HepG2 (cell line): Measurements from ENCODE around the gene OR11A1.

Experiments
- CTCF ChIP-seq: sonication (generic); formaldehyde crosslinking; IDR thresholded peaks from 2 replicates; pipeline ENCODE4 v1.5.0; 2020; ENCODE audit warnings: mild to moderate bottlenecking, missing genetic modification reagents, moderate library complexity
- ELF4 ChIP-seq: sonication (generic); formaldehyde crosslinking; IDR thresholded peaks from 2 replicates; pipeline ENCODE4 v1.5.0; 2020; ENCODE audit warnings: missing genetic modification reagents, mild to moderate bottlenecking, moderate library complexity, borderline replicate concordance
- NR1H2 ChIP-seq: sonication (generic); formaldehyde crosslinking; IDR thresholded peaks from 2 replicates; pipeline ENCODE4 v1.8.1; 2022; ENCODE audit warnings: low read depth, missing genetic modification reagents, borderline replicate concordance
- PHF20 ChIP-seq: sonication (generic); formaldehyde crosslinking; IDR thresholded peaks from 2 replicates; pipeline ENCODE4 v1.5.0; 2020; ENCODE audit warnings: mild to moderate bottlenecking, missing genetic modification reagents
- ZFP1 ChIP-seq: IDR thresholded peaks from 2 replicates; pipeline ENCODE4 v1.6.1; 2016
- ZSCAN21 ChIP-seq: sonication (generic); formaldehyde crosslinking; IDR thresholded peaks from 2 replicates; pipeline ENCODE4 v1.8.0; 2022; ENCODE audit warnings: mild to moderate bottlenecking, missing genetic modification reagents, moderate library complexity, borderline replicate concordance
- TF ChIP-seq, protein P1 (sequence below): sonication (generic); formaldehyde crosslinking; IDR thresholded peaks from 2 replicates; pipeline ENCODE4 v1.4.0; 2020; ENCODE audit warnings: missing genetic modification reagents
- TF ChIP-seq, protein P2 (sequence below): sonication (generic); formaldehyde crosslinking; conservative IDR thresholded peaks from 2 replicates; pipeline ENCODE4 v1.8.0; 2022; ENCODE audit warnings: low read depth, missing genetic modification reagents

DNA sequence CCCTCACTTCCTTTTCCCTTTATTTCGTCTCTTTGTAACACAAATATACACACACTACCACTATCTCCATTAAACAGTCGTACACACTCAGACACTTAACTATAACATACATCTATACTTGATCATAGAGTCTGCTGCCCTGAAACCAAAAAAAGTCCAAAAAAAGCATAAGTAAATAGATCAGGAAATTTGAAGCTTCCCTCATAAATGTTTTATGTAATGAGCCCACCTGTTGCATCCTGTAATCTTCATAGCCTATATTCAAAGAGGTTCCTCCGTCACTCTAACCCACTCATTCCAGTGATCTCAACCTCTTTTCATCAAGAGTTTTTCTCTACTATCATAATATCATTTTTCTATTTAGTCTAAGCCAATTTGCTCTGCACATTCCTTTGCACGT, 68.3 kb downstream of the OR11A1 start:
- no peak for TF ChIP-seq ELF4
- no peak for TF ChIP-seq ZSCAN21
- no peak for TF ChIP-seq CTCF (CRISPR knock-in tag)
- TF ChIP-seq NR1H2 (CRISPR knock-in tag): no peak
- no peak for TF ChIP-seq PHF20 (CRISPR knock-in tag)
- TF ChIP-seq, protein P1, sequence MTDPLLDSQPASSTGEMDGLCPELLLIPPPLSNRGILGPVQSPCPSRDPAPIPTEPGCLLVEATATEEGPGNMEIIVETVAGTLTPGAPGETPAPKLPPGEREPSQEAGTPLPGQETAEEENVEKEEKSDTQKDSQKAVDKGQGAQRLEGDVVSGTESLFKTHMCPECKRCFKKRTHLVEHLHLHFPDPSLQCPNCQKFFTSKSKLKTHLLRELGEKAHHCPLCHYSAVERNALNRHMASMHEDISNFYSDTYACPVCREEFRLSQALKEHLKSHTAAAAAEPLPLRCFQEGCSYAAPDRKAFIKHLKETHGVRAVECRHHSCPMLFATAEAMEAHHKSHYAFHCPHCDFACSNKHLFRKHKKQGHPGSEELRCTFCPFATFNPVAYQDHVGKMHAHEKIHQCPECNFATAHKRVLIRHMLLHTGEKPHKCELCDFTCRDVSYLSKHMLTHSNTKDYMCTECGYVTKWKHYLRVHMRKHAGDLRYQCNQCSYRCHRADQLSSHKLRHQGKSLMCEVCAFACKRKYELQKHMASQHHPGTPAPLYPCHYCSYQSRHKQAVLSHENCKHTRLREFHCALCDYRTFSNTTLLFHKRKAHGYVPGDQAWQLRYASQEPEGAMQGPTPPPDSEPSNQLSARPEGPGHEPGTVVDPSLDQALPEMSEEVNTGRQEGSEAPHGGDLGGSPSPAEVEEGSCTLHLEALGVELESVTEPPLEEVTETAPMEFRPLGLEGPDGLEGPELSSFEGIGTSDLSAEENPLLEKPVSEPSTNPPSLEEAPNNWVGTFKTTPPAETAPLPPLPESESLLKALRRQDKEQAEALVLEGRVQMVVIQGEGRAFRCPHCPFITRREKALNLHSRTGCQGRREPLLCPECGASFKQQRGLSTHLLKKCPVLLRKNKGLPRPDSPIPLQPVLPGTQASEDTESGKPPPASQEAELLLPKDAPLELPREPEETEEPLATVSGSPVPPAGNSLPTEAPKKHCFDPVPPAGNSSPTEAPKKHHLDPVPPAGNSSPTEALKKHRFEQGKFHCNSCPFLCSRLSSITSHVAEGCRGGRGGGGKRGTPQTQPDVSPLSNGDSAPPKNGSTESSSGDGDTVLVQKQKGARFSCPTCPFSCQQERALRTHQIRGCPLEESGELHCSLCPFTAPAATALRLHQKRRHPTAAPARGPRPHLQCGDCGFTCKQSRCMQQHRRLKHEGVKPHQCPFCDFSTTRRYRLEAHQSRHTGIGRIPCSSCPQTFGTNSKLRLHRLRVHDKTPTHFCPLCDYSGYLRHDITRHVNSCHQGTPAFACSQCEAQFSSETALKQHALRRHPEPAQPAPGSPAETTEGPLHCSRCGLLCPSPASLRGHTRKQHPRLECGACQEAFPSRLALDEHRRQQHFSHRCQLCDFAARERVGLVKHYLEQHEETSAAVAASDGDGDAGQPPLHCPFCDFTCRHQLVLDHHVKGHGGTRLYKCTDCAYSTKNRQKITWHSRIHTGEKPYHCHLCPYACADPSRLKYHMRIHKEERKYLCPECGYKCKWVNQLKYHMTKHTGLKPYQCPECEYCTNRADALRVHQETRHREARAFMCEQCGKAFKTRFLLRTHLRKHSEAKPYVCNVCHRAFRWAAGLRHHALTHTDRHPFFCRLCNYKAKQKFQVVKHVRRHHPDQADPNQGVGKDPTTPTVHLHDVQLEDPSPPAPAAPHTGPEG (CRISPR knock-in tag): no peak
- TF ChIP-seq ZFP1 (CRISPR knock-in tag): no peak
- TF ChIP-seq, protein P2, sequence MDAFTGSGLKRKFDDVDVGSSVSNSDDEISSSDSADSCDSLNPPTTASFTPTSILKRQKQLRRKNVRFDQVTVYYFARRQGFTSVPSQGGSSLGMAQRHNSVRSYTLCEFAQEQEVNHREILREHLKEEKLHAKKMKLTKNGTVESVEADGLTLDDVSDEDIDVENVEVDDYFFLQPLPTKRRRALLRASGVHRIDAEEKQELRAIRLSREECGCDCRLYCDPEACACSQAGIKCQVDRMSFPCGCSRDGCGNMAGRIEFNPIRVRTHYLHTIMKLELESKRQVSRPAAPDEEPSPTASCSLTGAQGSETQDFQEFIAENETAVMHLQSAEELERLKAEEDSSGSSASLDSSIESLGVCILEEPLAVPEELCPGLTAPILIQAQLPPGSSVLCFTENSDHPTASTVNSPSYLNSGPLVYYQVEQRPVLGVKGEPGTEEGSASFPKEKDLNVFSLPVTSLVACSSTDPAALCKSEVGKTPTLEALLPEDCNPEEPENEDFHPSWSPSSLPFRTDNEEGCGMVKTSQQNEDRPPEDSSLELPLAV: no peak
